Activated CD4-positive, alpha-beta memory T cell treated with anti-CD3 and anti-CD28 coated beads for 36 hours (primary cell): Measurements from ENCODE around the gene NR2F6. TPM values are rescaled to one million over a fixed set of nuclear protein-coding genes. Genes with fewer than 3 reads are reported as not detected.

Source experiments
- CTCF ChIA-PET: fragments of 350-600 bp; sonication (Branson Sonifier 250); formaldehyde crosslinking; loops from one replicate; lab custom pipeline; 2021; ENCODE audit warnings: antibody characterized with exemption, inconsistent platforms; lab: Charles Lee
- POLR2A ChIA-PET: fragments of 350-600 bp; sonication (Branson Sonifier 250); formaldehyde crosslinking; loops from one replicate; lab custom pipeline; 2021; ENCODE audit warnings: antibody characterized with exemption; lab: Charles Lee
- DNase-seq: peaks from one replicate; pipeline ENCODE4 v3.0.0-alpha.2; 2020
- H3K27ac Mint-ChIP-seq: one replicate; pipeline ENCODE4 v1.8.0; 2021; ENCODE audit warnings: mixed read lengths
- H3K27me3 Mint-ChIP-seq: one replicate; pipeline ENCODE4 v1.8.0; 2021; ENCODE audit warnings: mixed read lengths
- H3K36me3 Mint-ChIP-seq: one replicate; pipeline ENCODE4 v1.8.0; 2021; ENCODE audit warnings: mixed read lengths
- H3K4me1 Mint-ChIP-seq: one replicate; pipeline ENCODE4 v1.8.0; 2021; ENCODE audit warnings: low read depth, mixed read lengths
- H3K4me3 Mint-ChIP-seq: one replicate; pipeline ENCODE4 v1.8.0; 2021; ENCODE audit warnings: mild to moderate bottlenecking, mixed read lengths
- H3K9me3 Mint-ChIP-seq: one replicate; pipeline ENCODE4 v1.8.0; 2021; ENCODE audit warnings: mixed read lengths
- intact Hi-C: fragments of 100-400 bp; cut with micrococcal nuclease; formaldehyde crosslinking; loops from one replicate; pipeline ENCODE4 v1.15.1; 2023
- total RNA-seq, 2 experiments: library from RNA; stranded (reverse); gene quantifications; one replicate each; pipeline ENCODE4 v1.2.3, GENCODE V29; 2021

Gene NR2F6
- total RNA-seq, 2 experiments from 2014 or later = 10.2 to 10.4 TPM

DNA sequence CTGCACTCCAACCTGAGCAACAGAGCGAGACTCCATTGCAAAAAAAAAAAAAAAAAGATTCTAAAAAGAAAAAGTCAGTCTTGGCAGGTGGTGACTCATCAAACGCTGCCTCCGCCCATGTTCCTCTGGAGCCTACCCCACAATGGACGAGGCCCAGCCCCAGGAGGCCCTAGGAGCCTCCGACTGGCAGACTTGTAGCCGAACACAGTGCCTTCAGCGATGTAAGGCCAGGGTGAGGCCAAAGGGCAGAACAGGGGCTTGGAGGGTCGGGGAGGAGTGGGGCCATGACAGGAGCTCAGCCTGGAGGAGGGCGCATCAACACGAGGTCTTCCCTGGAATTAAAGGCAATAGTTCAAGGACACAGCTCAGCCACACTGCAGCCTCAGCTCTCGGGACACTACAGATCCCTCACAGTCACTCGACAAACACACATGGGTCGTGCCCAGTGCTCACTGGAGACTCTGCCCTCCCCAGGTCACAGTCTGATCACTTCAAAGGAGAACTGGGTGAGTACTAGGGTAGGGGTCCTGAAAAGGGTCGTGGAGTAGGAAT lies 25.4 kb downstream of the NR2F6 start:
- CTCF ChIA-PET = no interaction called here
- Mint-ChIP-seq H3K27ac (no peak overlapping the region), H3K9me3 (no peaks in the 10 kb centered on the region), H3K4me1 (peaks cover 7% of the 10 kb centered on the region), H3K27me3 (no peaks in the 10 kb centered on the region), H3K36me3 (peaks cover 17% of the 10 kb centered on the region), H3K4me3 (no peak overlapping the region)
- intact Hi-C loops = no loop called here
- POLR2A ChIA-PET = interaction anchor here (1.0 kb wide), 1 partner anchor 48 kb away, joined by 5 read pairs; no protein-coding TSS in a partner anchor
- no peak for DNase-seq

DNA sequence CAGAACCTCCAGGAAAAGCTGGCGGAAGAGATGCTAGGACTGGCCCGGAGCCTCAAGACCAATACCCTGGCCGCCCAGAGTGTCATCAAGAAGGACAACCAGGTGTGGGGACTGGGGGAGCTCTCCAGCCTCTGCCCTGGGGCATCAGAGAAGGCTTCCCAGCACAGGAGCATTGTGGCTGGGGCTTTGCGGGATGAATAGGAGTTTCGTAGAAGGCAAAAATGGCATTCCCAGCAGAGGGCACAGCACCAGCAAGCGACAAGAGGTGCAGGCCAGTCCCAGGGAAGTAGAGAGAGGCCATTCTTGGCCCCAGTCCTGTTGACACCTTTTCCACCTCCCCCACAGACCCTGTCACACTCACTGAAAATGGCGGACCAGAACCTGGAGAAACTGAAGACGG lies 26.4 kb downstream of the NR2F6 start:
- H3K4me3 Mint-ChIP-seq = no peak overlapping the region
- H3K4me1 Mint-ChIP-seq = peaks cover 15% of the 10 kb centered on the region
- peaks cover 19% of the 10 kb centered on the region for H3K36me3 Mint-ChIP-seq
- no peaks in the 10 kb centered on the region for H3K9me3 Mint-ChIP-seq
- ChIA-PET CTCF (no interaction called here), POLR2A (no interaction called here)
- intact Hi-C loops = loop anchor here (5.0 kb wide), 1 partner anchor 92 kb away; no protein-coding TSS in a partner anchor
- no peaks in the 10 kb centered on the region for H3K27me3 Mint-ChIP-seq
- DNase-seq = no peak
- no peak overlapping the region for H3K27ac Mint-ChIP-seq

DNA sequence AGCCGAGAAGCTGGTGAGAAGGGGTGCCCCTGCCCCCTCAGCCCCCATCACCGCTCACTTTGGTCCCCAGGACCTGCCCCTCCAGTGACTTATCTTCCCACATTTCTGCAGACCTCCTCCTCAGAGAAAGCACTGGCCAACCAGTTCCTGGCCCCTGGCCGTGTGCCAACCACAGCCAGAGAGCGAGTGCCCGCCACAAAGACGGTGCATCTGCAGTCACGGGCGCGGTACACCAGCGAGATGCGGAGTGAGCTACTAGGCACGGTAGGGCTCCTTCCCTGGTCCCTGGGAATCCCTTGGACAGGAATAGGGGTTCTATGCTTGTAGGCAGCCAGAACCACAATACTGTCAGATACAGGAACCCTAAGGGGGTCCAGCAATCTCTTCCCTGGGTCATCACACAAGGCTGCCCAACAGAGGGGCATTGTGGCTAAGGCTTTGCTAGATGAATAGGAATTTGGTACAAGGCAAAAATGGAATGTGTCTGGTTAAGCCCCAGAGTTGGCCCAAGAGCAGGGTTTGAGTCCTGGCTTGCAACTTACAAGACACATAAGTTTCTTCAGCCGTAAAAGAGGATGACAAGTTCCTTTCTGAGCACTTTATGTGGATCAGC lies 29.6 kb downstream of the NR2F6 start:
- Mint-ChIP-seq H3K36me3 (peaks cover 28% of the 10 kb centered on the region), H3K27ac (peak overlapping the region; percentile 96)
- intact Hi-C loops = loop anchor here (5.0 kb wide), 1 partner anchor 89 kb away; no protein-coding TSS in a partner anchor

DNA sequence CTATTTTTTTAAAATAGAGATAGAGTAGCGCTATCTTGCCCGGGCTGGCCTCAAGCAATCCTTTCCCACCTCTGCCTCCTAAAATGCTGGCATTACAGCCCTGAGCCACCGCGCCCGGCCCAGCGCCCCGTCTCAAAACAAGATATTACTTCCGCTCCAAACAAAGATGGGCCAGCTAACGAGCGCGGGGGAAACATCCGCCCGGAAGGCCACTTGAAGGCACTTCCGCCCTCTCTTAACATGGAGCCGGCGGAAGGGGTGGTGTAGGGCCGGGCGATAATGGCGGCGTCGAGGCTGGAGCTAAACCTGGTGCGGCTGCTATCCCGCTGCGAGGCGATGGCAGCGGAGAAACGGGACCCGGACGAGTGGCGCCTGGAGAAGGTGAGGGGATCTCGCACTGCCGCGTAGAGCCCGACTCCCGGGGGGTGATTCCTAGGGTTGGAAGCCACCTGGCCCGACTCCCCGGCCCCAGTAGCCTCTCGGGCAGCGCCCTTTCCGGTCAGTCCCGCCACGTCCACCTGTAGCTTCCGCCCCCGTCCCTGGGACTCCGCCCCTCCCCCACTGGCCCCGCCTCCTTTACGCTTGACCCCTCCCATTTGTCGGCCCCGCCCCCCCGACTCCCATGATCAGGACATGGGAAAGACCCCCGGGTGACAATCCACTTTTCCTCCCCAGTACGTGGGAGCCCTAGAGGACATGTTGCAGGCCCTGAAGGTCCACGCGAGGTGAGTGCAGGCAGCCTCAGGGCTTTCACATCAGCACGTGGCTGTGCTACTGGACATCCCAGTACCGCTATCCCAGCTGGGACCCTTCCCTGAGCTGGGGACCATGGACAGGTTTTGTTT lies 30.4 kb downstream of the NR2F6 start, which contains the start of gene USE1:
Gene USE1, plus strand, starts transcription at position 231 of the 845 bp plus-strand sequence. Its CDS starts 49 bp downstream, at position 280.
- peaks cover 28% of the 10 kb centered on the region for H3K36me3 Mint-ChIP-seq
- H3K4me3 Mint-ChIP-seq = peak within 1 kb of the TSS; percentile 84
- POLR2A ChIA-PET = interaction anchor here (0.7 to 3.3 kb wide), 7 partner anchors 11 to 141 kb away, joined by 3 to 25 read pairs (median 5); partner anchors contain the start of genes BABAM1 and OCEL1
- H3K4me1 Mint-ChIP-seq = peaks cover 16% of the 10 kb centered on the region
- peak; percentile 92 for DNase-seq
- CTCF ChIA-PET = interaction anchor here (0.6 to 1.7 kb wide), 3 partner anchors 10 to 47 kb away, joined by 3 to 5 read pairs (median 3); no protein-coding TSS in a partner anchor
- no peaks in the 10 kb centered on the region for H3K9me3 Mint-ChIP-seq
- peak within 1 kb of the TSS; percentile 96 for H3K27ac Mint-ChIP-seq
- H3K27me3 Mint-ChIP-seq = no peaks in the 10 kb centered on the region
- intact Hi-C loops = loop anchor here (1.0 to 5.0 kb wide), 4 partner anchors 11 to 140 kb away; partner anchors contain the start of genes HAUS8, MYO9B and OCEL1

More for the DNA sequence above, 29.6 kb downstream of the NR2F6 start:
- Mint-ChIP-seq H3K4me1 (peaks cover 16% of the 10 kb centered on the region), H3K4me3 (peak overlapping the region; percentile 84), H3K9me3 (no peaks in the 10 kb centered on the region), H3K27me3 (no peaks in the 10 kb centered on the region)
- POLR2A ChIA-PET = interaction anchor here (0.7 to 3.3 kb wide), 5 partner anchors 10 to 140 kb away, joined by 3 to 25 read pairs (median 6); partner anchors contain the start of genes BABAM1 and OCEL1
- no peak for DNase-seq
- CTCF ChIA-PET = interaction anchor here (0.6 to 1.7 kb wide), 2 partner anchors 20 to 46 kb away, joined by 3 to 5 read pairs; no protein-coding TSS in a partner anchor

DNA sequence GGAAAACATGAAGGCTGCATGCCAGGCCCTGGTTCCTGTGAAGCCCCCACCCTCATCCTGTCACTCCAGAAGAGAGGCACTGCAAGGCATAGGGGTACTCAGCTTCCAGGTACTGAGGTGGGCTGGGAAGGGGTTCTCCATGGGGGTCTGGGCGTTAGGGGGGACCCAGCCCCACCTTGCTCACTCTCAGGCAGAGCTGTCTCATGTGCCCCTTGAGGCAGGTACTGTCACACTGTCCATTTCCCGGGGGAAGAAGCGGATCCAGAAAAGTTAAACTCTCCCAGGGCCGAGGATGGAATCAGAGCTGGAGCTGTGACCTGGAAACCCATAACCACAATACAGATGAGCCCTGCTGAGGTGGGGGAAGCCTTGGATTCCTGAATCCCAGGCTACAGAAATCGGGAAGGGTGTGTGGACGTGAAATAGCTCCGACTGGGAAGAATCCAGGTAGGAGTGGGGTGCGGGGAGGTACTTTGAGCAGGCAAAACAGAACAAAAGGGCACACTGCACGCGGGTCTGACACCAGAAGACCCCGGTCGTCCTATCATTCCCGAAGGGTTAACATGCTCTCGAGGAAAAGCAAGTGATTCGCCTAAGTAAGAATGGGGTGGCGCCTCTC lies 31.1 kb downstream of the NR2F6 start:
- H3K27ac Mint-ChIP-seq = peak overlapping the region; percentile 96
- POLR2A ChIA-PET = interaction anchor here (1.0 to 3.3 kb wide), 5 partner anchors 12 to 140 kb away, joined by 3 to 25 read pairs (median 6); partner anchors contain the start of genes BABAM1 and OCEL1
- intact Hi-C loops = loop anchor here (1.0 to 5.0 kb wide), 4 partner anchors 12 to 139 kb away; partner anchors contain the start of genes HAUS8, MYO9B and OCEL1
- H3K4me3 Mint-ChIP-seq = peak overlapping the region; percentile 84
- no peaks in the 10 kb centered on the region for H3K9me3 Mint-ChIP-seq
- DNase-seq = no peak
- H3K4me1 Mint-ChIP-seq = peaks cover 16% of the 10 kb centered on the region
- no peaks in the 10 kb centered on the region for H3K27me3 Mint-ChIP-seq
- peaks cover 27% of the 10 kb centered on the region for H3K36me3 Mint-ChIP-seq
- CTCF ChIA-PET = interaction anchor here (0.9 to 1.7 kb wide), 3 partner anchors 9 to 89 kb away, joined by 3 to 5 read pairs (median 3); no protein-coding TSS in a partner anchor

DNA sequence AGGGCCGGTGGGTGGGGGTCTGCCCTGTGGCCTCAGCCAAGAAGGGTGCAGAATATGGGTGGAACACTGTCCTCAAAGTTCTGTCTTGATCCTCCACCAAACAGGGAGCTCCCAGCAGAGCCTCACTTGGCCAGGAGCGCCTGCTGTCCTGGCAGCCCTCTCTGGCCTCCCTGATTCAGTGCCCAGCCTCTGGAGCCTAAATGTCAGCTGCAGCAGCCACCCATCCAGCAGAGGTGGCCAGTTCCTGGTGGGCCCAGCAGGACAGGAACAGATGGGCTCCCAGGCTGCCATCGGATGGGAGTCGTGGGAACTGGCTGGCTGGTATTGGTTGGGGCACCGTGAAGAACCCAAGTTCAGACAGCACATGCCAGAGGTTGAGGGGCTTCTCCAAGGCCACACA lies 32.4 kb downstream of the NR2F6 start:
- Mint-ChIP-seq H3K4me1 (peaks cover 22% of the 10 kb centered on the region), H3K36me3 (peaks cover 29% of the 10 kb centered on the region), H3K4me3 (no peak overlapping the region), H3K27ac (no peak overlapping the region), H3K9me3 (no peaks in the 10 kb centered on the region), H3K27me3 (no peaks in the 10 kb centered on the region)
- POLR2A ChIA-PET = interaction anchor here (0.6 to 3.3 kb wide), 2 partner anchors 13 to 66 kb away, joined by 3 to 25 read pairs; partner anchors contain the start of gene OCEL1
- intact Hi-C loops = no loop called here
- DNase-seq = no peak
- CTCF ChIA-PET = no interaction called here

DNA sequence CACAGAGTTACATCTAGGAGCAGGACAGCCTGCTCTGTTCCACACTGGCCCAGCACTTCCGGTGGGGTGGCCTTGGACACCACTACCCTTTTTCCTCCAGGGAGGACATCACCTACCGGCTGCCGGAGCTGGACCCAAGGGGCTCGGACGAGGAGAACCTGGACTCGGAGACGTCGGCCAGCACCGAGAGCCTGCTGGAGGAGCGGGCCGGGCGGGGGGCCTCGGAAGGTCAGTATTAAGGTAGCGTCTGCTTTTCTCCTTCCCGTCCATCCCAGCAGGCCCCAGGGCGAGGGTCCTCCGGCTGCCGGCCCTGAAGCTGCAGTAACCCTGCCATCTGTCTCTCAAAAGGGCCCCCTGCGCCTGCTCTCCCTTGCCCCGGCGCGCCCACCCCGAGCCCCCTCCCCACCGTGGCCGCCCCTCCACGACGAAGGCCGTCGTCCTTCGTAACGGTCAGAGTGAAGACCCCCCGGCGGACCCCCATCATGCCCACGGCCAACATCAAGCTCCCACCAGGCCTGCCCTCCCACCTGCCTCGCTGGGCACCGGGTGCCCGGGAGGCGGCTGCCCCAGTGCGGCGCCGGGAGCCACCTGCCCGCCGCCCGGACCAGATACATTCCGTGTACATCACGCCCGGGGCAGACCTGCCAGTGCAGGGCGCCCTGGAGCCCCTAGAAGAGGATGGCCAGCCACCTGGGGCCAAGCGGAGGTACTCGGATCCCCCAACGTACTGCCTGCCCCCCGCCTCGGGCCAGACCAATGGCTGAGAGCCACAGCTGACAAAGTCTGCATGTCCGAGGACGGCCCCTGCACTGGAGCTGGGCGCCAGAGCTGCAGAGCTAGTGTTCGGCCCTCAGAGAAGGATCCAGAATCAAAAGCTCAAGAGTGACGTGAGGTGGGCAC lies 33.9 kb downstream of the NR2F6 start:
- ChIA-PET POLR2A (no interaction called here), CTCF (no interaction called here)

DNA sequence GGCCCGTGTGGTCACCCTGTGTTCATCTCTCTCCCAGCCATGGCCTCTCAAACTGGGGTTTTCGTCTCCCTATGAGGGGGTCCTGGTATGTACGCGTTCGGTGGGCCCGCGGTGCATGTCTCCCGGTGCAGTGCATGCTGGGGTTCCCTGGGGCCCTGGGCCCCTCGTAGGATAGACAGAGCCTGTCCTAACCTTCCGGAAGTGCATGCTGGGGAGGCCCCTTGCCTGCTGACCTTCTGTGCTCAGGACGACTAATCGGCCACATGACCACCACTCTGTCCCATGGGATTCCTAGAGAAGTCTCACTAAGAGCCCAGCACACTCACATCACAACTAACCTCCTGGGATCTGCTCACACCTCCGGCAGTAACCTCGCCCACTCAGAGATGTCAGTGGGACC lies 35.4 kb downstream of the NR2F6 start:
- no peaks in the 10 kb centered on the region for H3K9me3 Mint-ChIP-seq
- intact Hi-C loops = no loop called here
- no peak overlapping the region for H3K4me3 Mint-ChIP-seq
- H3K27me3 Mint-ChIP-seq = no peaks in the 10 kb centered on the region
- CTCF ChIA-PET = no interaction called here
- H3K27ac Mint-ChIP-seq = no peak overlapping the region
- H3K4me1 Mint-ChIP-seq = peaks cover 16% of the 10 kb centered on the region
- POLR2A ChIA-PET = no interaction called here
- DNase-seq = no peak
- peaks cover 20% of the 10 kb centered on the region for H3K36me3 Mint-ChIP-seq

More for the DNA sequence above, 33.9 kb downstream of the NR2F6 start:
- intact Hi-C loops = no loop called here
- peaks cover 20% of the 10 kb centered on the region for H3K36me3 Mint-ChIP-seq
- H3K4me1 Mint-ChIP-seq = peaks cover 22% of the 10 kb centered on the region
- no peaks in the 10 kb centered on the region for H3K9me3 Mint-ChIP-seq
- no peak overlapping the region for H3K4me3 Mint-ChIP-seq
- DNase-seq = no peak
- no peaks in the 10 kb centered on the region for H3K27me3 Mint-ChIP-seq
- no peak overlapping the region for H3K27ac Mint-ChIP-seq

DNA sequence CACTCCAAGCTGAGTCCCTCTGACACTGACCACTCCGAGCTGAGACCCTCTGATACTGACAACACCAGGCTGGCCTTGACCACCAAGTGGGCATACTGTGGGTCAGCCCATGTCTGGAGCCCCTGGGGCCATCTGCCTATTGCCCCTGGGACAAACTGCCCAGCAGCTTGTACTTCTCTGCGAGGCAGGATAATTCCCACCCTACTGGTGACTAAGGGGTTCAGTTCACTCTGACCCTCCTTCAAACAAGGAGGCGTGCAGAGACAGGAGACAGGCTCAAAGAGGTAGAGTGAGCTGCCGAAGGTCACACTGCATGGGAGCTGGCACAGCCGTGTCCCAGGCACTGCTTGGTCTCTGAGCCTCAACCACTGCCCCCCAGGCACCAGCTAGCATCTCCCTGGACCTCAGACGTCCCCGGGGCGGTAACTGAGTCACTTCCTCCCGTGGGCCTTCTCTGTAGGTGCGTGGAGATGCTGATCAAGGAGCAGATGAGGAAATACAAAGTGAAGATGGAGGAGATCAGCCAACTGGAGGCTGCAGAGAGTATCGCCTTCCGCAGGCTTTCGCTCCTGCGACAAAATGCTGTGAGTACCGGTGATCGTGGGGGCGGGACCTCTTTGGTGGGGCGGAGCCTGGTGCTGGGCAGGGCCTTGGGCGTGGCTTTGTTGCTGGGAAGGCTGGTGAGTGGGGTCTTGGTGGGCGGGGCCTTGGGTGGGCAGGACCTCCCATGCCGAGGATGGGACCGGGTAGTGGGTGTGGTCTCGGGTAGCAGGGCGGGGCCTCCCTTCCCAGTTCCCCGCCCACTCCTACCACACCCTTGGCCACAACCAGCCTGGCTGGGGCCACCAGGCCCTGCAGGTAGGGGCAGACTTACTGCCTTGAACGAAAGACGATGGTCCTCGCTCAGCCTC lies 36.3 kb downstream of the NR2F6 start:
- H3K4me3 Mint-ChIP-seq = no peak overlapping the region
- peaks cover 9% of the 10 kb centered on the region for H3K4me1 Mint-ChIP-seq
- H3K36me3 Mint-ChIP-seq = peaks cover 20% of the 10 kb centered on the region
- peak; percentile 67 for DNase-seq
- POLR2A ChIA-PET = no interaction called here
- peak overlapping the region; percentile 66 for H3K27ac Mint-ChIP-seq
- H3K9me3 Mint-ChIP-seq = no peaks in the 10 kb centered on the region
- CTCF ChIA-PET = interaction anchor here (0.7 kb wide), 1 partner anchor 1115 kb away, joined by 3 read pairs; no protein-coding TSS in a partner anchor
- no peaks in the 10 kb centered on the region for H3K27me3 Mint-ChIP-seq
- intact Hi-C loops = no loop called here
